HepG2 (cell line): ENCODE measurements around the gene TGFB2. TPM values are rescaled to one million over a fixed set of nuclear protein-coding genes. Genes with fewer than 3 reads are reported as not detected.

Experiments used
- CEBPG ChIP-seq: IDR thresholded peaks from 2 replicates; pipeline ENCODE4 v1.6.1; 2016
- CREBL2 ChIP-seq: sonication (generic); formaldehyde crosslinking; IDR thresholded peaks from 2 replicates; pipeline ENCODE4 v1.8.1; 2023; ENCODE audit warnings: missing genetic modification reagents, mild to moderate bottlenecking, borderline replicate concordance
- ELK4 ChIP-seq: sonication (generic); formaldehyde crosslinking; IDR thresholded peaks from 2 replicates; pipeline ENCODE4 v1.9.0; 2021; ENCODE audit warnings: missing genetic modification reagents, borderline replicate concordance
- EZH2 ChIP-seq: conservative IDR thresholded peaks from 2 replicates; pipeline ENCODE4 v1.6.1; 2012; ENCODE audit warnings: mild to moderate bottlenecking, low read depth, low read length, moderate library complexity
- HNF4A ChIP-seq: sonication (generic); formaldehyde crosslinking; IDR thresholded peaks from 2 replicates; pipeline ENCODE4 v1.4.0; 2020; ENCODE audit warnings: missing genetic modification reagents
- JUNB ChIP-seq: sonication (generic); formaldehyde crosslinking; IDR thresholded peaks from 2 replicates; pipeline ENCODE4 v1.8.0; 2022; ENCODE audit warnings: missing genetic modification reagents, mild to moderate bottlenecking, borderline replicate concordance
- KDM1A ChIP-seq: IDR thresholded peaks from 2 replicates; pipeline ENCODE4 v1.6.1; 2016; ENCODE audit warnings: missing compliant biosample characterization
- POLR2G ChIP-seq: fragments of 200-400 bp; formaldehyde crosslinking; IDR thresholded peaks from 2 replicates; pipeline ENCODE4 v1.6.1; 2018; ENCODE audit warnings: mild to moderate bottlenecking, low read depth, low read length, moderate library complexity
- SMAD1 ChIP-seq: sonication (generic); formaldehyde crosslinking; IDR thresholded peaks from 2 replicates; pipeline ENCODE4 v1.4.0; 2020; ENCODE audit warnings: missing genetic modification reagents, low read depth, mild to moderate bottlenecking, borderline replicate concordance
- ZBTB49 ChIP-seq: sonication (generic); formaldehyde crosslinking; IDR thresholded peaks from 2 replicates; pipeline ENCODE4 v1.4.0; 2020; ENCODE audit warnings: missing genetic modification reagents, borderline replicate concordance
- ZNF414 ChIP-seq: sonication (generic); formaldehyde crosslinking; IDR thresholded peaks from 2 replicates; pipeline ENCODE4 v1.5.0; 2020; ENCODE audit warnings: missing genetic modification reagents
- ZNF451 ChIP-seq: sonication (generic); formaldehyde crosslinking; IDR thresholded peaks from 2 replicates; pipeline ENCODE4 v1.5.0; 2020; ENCODE audit warnings: mild to moderate bottlenecking, missing genetic modification reagents
- ZNF773 ChIP-seq: sonication (generic); formaldehyde crosslinking; IDR thresholded peaks from 2 replicates; pipeline ENCODE4 v1.4.0; 2020; ENCODE audit warnings: missing genetic modification reagents, borderline replicate concordance
- ZNF792 ChIP-seq: IDR thresholded peaks from 2 replicates; pipeline ENCODE4 v1.6.1; 2016
- polyA plus RNA-seq, 8 experiments: library from polyadenylated mRNA; depleted of rRNA in 3 of 8; stranded (reverse) in 7 of 8; unstranded in 1 of 8; fragments of >200 nt; fragmentation: Illumina TruSeq in 4 of 8; extraction: Trizol in 4 of 8; gene quantifications; 2 replicates each; pipeline versions ENCODE4 v1.2.1 to v1.2.3, GENCODE V29; 2011 to 2016; ENCODE audit warnings: low read depth in 4 of 8, missing spikeins in 1 of 8, mixed read lengths in 1 of 8; ENCODE audit not compliant: insufficient read depth in 1 of 8
- total RNA-seq, 5 experiments: library from RNA; depleted of rRNA; stranded (reverse); fragments of >200 nt; fragmentation: Illumina TruSeq; extraction: Trizol; gene quantifications; 2 replicates each; pipeline ENCODE4 v1.2.3, GENCODE V29; 2016; ENCODE audit warnings: low read depth in 1 of 5

Gene TGFB2
- total and polyA plus RNA-seq, 2 of the 13 experiments (the other 11 are each of a cell fraction or from before 2014, with no cell fraction given): 0.07 TPM; not detected in 1

- no peak for TF ChIP-seq ZNF414 (CRISPR knock-in tag)
- peak; percentile 11; the same call in 1 of the 2 replicates for TF ChIP-seq CEBPG (CRISPR knock-in tag)
- no peak for TF ChIP-seq JUNB (CRISPR knock-in tag)
- TF ChIP-seq EZH2: no peak
- no peak for TF ChIP-seq ELK4 (CRISPR knock-in tag)
- no peak for TF ChIP-seq POLR2G
- no peak for TF ChIP-seq SMAD1
- TF ChIP-seq HNF4A (CRISPR knock-in tag): no peak
- TF ChIP-seq CREBL2 (CRISPR knock-in tag): no peak
- no peak for TF ChIP-seq ZBTB49
- TF ChIP-seq ZNF451 (CRISPR knock-in tag): no peak
- no peak for TF ChIP-seq KDM1A (CRISPR knock-in tag)
- TF ChIP-seq ZNF792: no peak
- TF ChIP-seq ZNF773 (CRISPR knock-in tag): no peak
Measured at GRCh38 chr1:218330043-218330623, 15.0 kb upstream of the TGFB2 start (continued).
